ENCODE measurements around the gene FCRLB.
A peak's percentile ranks its signal among the peaks of the same experiment; 100 is the strongest.
"Not testable (repeated sequence)": the region's sequence is repeated elsewhere in the genome, so short reads cannot be mapped to it uniquely, and the experiment has no call there.

Gene FCRLB

GRCh38 chr1:161719325-161719611 is 2.1 kb upstream of the FCRLB start:
- DNase-seq (ENCODE audit: low read depth, low spot score): no peak

GRCh38 chr1:161720422-161720821 is 922 bp upstream of the FCRLB start:
- no peak for DNase-seq (ENCODE audit: low read depth, low spot score)

- no peak for DNase-seq (ENCODE audit: low read depth, low spot score)
Measured at GRCh38 chr1:161721738-161722343, 497 bp downstream of the FCRLB start.

GRCh38 chr1:161722406-161722805 is 1.1 kb downstream of the FCRLB start:
- no peak for DNase-seq (ENCODE audit: low read depth, low spot score)

GRCh38 chr1:161723459-161724141 is 2.3 kb downstream of the FCRLB start:
- DNase-seq (ENCODE audit: low read depth, low spot score): peak; percentile 43

- not testable (repeated sequence) for DNase-seq (ENCODE audit: low read depth, low spot score)
Measured at GRCh38 chr1:161725258-161725907, 4.0 kb downstream of the FCRLB start.

GRCh38 chr1:161725908-161726472 is 4.6 kb downstream of the FCRLB start:
- peak; percentile 62 for DNase-seq (ENCODE audit: low read depth, low spot score)

- DNase-seq (ENCODE audit: low read depth, low spot score): peak; percentile 51
Measured at GRCh38 chr1:161726473-161727255, 5.3 kb downstream of the FCRLB start.

- DNase-seq (ENCODE audit: low read depth, low spot score): peak; percentile 30
Measured at GRCh38 chr1:161727256-161727924, 6.0 kb downstream of the FCRLB start.

- no peak for DNase-seq (ENCODE audit: low read depth, low spot score)
Measured at GRCh38 chr1:161728376-161729226, 7.3 kb downstream of the FCRLB start.

GRCh38 chr1:161730050-161730564 is 8.8 kb downstream of the FCRLB start:
- DNase-seq (ENCODE audit: low read depth, low spot score): no peak

- DNase-seq (ENCODE audit: low read depth, low spot score): no peak
Measured at GRCh38 chr1:161731241-161731640, 9.9 kb downstream of the FCRLB start.

GRCh38 chr1:161731981-161732718 is 10.8 kb downstream of the FCRLB start:
- DNase-seq (ENCODE audit: low read depth, low spot score): no peak

- no peak for DNase-seq (ENCODE audit: low read depth, low spot score)
Measured at GRCh38 chr1:161733526-161733925, 12.2 kb downstream of the FCRLB start.

- no peak for DNase-seq (ENCODE audit: low read depth, low spot score)
Measured at GRCh38 chr1:161735837-161736236, 14.5 kb downstream of the FCRLB start.

- DNase-seq (ENCODE audit: low read depth, low spot score): no peak
Measured at GRCh38 chr1:161736335-161736969, 15.1 kb downstream of the FCRLB start.

GRCh38 chr1:161737625-161738024 is 16.3 kb downstream of the FCRLB start:
- peak; percentile 57 for DNase-seq (ENCODE audit: low read depth, low spot score)

GRCh38 chr1:161738627-161739287 is 17.4 kb downstream of the FCRLB start:
- DNase-seq (ENCODE audit: low read depth, low spot score): peak; percentile 30
